Gastrocnemius medialis (tissue), 4 donors: ENCODE measurements around the gene PTAR1. TPM values are rescaled to one million over a fixed set of nuclear protein-coding genes. Genes with fewer than 3 reads are reported as not detected.
A peak's percentile ranks its signal among the peaks of the same experiment; 100 is the strongest.

Experiments used
- ATAC-seq, 2 donors: fragments of 150-250 bp; one replicate each; pipeline ENCODE4 v1.9.1; 2016
- DNase-seq, 2 donors: peaks; one replicate each; pipeline ENCODE4 v3.0.0-alpha.2; 2019
- H3K27ac ChIP-seq, 4 donors: fragments of 200-600 bp; sonication (generic); 1 replicate in 1 of 4; 2 replicates in 3 of 4; pipeline ENCODE4 v1.5.1; 2016 to 2018; ENCODE audit warnings: mild to moderate bottlenecking in 2 of 4, moderate library complexity in 1 of 4
- H3K27me3 ChIP-seq, 3 donors: fragments of 200-600 bp; sonication (generic) in 2 of 3; 1 replicate in 1 of 3; 2 replicates in 2 of 3; pipeline versions ENCODE4 v1.5.1 to v1.6.0; 2016 to 2019; ENCODE audit warnings: mild to moderate bottlenecking in 1 of 3, moderate library complexity in 1 of 3
- H3K36me3 ChIP-seq, 2 donors: fragments of 200-600 bp; sonication (generic) in 1 of 2; one replicate each; pipeline ENCODE4 v1.5.1; 2017 to 2018
- H3K4me1 ChIP-seq, 2 donors: fragments of 200-600 bp; sonication (generic) in 1 of 2; one replicate each; pipeline ENCODE4 v1.5.1; 2016 to 2017; ENCODE audit warnings: mild to moderate bottlenecking in 2 of 2
- H3K4me3 ChIP-seq, 4 donors: fragments of 200-600 bp; sonication (generic) in 3 of 4; 1 replicate in 1 of 4; 2 replicates in 3 of 4; pipeline ENCODE4 v1.5.1; 2016 to 2019; ENCODE audit warnings: mild to moderate bottlenecking in 2 of 4
- H3K9me3 ChIP-seq, 3 donors: fragments of 200-600 bp; sonication (generic) in 2 of 3; 1 replicate in 1 of 3; 2 replicates in 2 of 3; pipeline ENCODE4 v1.5.1; 2016 to 2019
- POLR2A ChIP-seq, 2 donors: fragments of 450-650 bp; IDR thresholded peaks; one replicate each; pipeline ENCODE4 v1.6.1; 2017; ENCODE audit warnings: antibody characterized with exemption in 2 of 2, mild to moderate bottlenecking in 2 of 2, moderate library complexity in 2 of 2
- in situ Hi-C, 4 donors: fragments of 200-750 bp; cut with MboI; loops; one replicate each; pipeline versions ENCODE4 v1.15.0 to v1.8.0; 2017; ENCODE audit warnings: low sequenced_read_pairs in 4 of 4
- intact Hi-C: fragments of 100-400 bp; cut with DNase I; formaldehyde crosslinking; loops from one replicate; pipeline ENCODE4 v1.15.1; 2023; ENCODE audit warnings: low total_unique reads
- total RNA-seq, 4 donors: library from RNA; depleted of rRNA; stranded (reverse); fragments of >200 nt; gene quantifications; one replicate each; pipeline versions ENCODE4 v1.1.0 to v1.2.3, GENCODE V29; 2016
- TF ChIP-seq, protein P1 (sequence below), 5 experiments: fragments of 450-650 bp in 3 of 5; fragments of 200-600 bp in 2 of 5; sonication (generic) in 2 of 5; IDR thresholded peaks in 4 of 5; conservative IDR thresholded peaks in 1 of 5; 1 replicate in 4 of 5; 2 replicates in 1 of 5; pipeline ENCODE4 v1.5.1; 2016 to 2019; ENCODE audit warnings: antibody characterized with exemption in 5 of 5, mild to moderate bottlenecking in 3 of 5, moderate library complexity in 3 of 5

Gene PTAR1
- total RNA-seq, 4 donors from 2014 or later = 26.5 to 52.4 (median 40.6) TPM

GRCh38 chr9:69757996-69758675 lies 1.7 kb downstream of the PTAR1 start:
- ATAC-seq (no peak), DNase-seq (no peak)
- Histone ChIP-seq H3K4me3 (peak overlapping the region in 3 of 4 donors; percentile 75 to 79 (median 75)), H3K27me3 (no peaks in the 10 kb centered on the region), H3K9me3 (no peaks in the 10 kb centered on the region), H3K36me3 (no peaks in the 10 kb centered on the region), H3K27ac (peak overlapping the region; percentile 92 to 98 (median 94)), H3K4me1 (peaks cover 40 to 50% of the 10 kb centered on the region in 2 donors)
- TF ChIP-seq, protein P1, sequence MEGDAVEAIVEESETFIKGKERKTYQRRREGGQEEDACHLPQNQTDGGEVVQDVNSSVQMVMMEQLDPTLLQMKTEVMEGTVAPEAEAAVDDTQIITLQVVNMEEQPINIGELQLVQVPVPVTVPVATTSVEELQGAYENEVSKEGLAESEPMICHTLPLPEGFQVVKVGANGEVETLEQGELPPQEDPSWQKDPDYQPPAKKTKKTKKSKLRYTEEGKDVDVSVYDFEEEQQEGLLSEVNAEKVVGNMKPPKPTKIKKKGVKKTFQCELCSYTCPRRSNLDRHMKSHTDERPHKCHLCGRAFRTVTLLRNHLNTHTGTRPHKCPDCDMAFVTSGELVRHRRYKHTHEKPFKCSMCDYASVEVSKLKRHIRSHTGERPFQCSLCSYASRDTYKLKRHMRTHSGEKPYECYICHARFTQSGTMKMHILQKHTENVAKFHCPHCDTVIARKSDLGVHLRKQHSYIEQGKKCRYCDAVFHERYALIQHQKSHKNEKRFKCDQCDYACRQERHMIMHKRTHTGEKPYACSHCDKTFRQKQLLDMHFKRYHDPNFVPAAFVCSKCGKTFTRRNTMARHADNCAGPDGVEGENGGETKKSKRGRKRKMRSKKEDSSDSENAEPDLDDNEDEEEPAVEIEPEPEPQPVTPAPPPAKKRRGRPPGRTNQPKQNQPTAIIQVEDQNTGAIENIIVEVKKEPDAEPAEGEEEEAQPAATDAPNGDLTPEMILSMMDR (IDR thresholded peaks at IDR 0.05 in 4 of 5, conservative IDR thresholded peaks at IDR 0.05 in 1 of 5) = no peak
- TF ChIP-seq POLR2A (IDR thresholded peaks at IDR 0.05) = no peak
- intact Hi-C loops (loop anchor here (5.0 to 10.0 kb wide), 3 partner anchors 114 to 847 kb away; no protein-coding TSS in a partner anchor), in situ Hi-C loops (loop anchor here in 1 of 4 donors (25.0 kb wide), 1 partner anchor 504 kb away; the partner anchor contains the start of gene SMC5)

DNA sequence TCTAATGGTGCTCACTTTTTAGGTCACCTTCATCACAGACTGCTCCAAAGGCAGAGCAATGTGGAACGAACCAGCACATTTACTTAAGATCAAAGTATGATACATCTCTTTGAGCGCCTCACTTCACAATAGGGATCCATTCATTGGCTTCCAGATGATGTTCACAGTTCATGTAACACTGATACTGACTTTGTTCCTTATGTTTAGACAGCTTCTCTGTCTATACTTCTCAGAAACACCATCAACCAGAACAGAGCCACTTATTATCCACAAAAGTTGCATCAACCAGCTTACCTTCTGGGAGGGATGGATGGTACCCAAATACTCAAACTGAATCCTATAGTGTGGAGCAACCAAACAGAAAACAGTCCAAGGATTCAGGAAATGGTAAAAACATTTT lies 4.6 kb downstream of the PTAR1 start:
- H3K4me1 ChIP-seq = peaks cover 49 to 63% of the 10 kb centered on the region in 2 donors
- H3K27me3 ChIP-seq = no peaks in the 10 kb centered on the region
- DNase-seq (no peak), ATAC-seq (no peak)
- in situ Hi-C loops (loop anchor here in 1 of 4 donors (25.0 kb wide), 1 partner anchor 507 kb away; the partner anchor contains the start of gene SMC5), intact Hi-C loops (loop anchor here (5.0 to 10.0 kb wide), 3 partner anchors 117 to 850 kb away; no protein-coding TSS in a partner anchor)
- no peaks in the 10 kb centered on the region for H3K36me3 ChIP-seq
- no peaks in the 10 kb centered on the region for H3K9me3 ChIP-seq
- H3K27ac ChIP-seq = no peak overlapping the region
- no peak overlapping the region for H3K4me3 ChIP-seq
- TF ChIP-seq, protein P1 (IDR thresholded peaks at IDR 0.05 in 4 of 5, conservative IDR thresholded peaks at IDR 0.05 in 1 of 5) = no peak
- TF ChIP-seq POLR2A (IDR thresholded peaks at IDR 0.05) = no peak

DNA sequence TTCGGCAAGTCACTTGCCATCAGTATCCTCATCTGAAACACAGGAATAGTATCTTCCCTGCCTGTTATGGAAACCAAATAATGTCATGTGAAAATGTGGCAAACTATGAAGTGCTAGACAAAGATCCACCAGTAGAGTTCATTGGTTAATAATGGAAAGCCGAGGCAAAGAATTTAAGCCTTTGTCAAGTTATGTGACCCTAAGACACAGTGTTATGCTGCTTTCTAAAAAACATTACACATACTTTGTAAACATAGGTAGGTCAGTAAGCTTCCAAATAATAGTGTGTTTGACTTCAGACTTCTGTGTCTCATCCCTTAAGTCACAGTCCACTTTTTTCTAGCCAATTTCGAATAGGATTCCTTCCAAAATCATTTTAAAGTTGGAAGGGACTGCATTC lies 6.0 kb downstream of the PTAR1 start:
- H3K4me3 ChIP-seq = no peak overlapping the region
- in situ Hi-C loops = loop anchor here in 1 of 4 donors (25.0 kb wide), 1 partner anchor 508 kb away; the partner anchor contains the start of gene SMC5
- intact Hi-C loops = loop anchor here (10.0 kb wide), 1 partner anchor 851 kb away; no protein-coding TSS in a partner anchor
- no peak overlapping the region for H3K27ac ChIP-seq
- H3K36me3 ChIP-seq = no peaks in the 10 kb centered on the region
- no peak for ATAC-seq
- no peak for DNase-seq
- TF ChIP-seq, protein P1 (IDR thresholded peaks at IDR 0.05 in 4 of 5, conservative IDR thresholded peaks at IDR 0.05 in 1 of 5) = no peak
- TF ChIP-seq POLR2A (IDR thresholded peaks at IDR 0.05) = no peak
- H3K4me1 ChIP-seq = peaks cover 57 to 66% of the 10 kb centered on the region in 2 donors
- H3K27me3 ChIP-seq = no peaks in the 10 kb centered on the region
- H3K9me3 ChIP-seq = no peaks in the 10 kb centered on the region

- Histone ChIP-seq H3K27ac (no peak overlapping the region), H3K36me3 (no peaks in the 10 kb centered on the region), H3K9me3 (no peaks in the 10 kb centered on the region), H3K4me1 (peaks cover 36 to 54% of the 10 kb centered on the region in 2 donors), H3K4me3 (no peak overlapping the region), H3K27me3 (no peaks in the 10 kb centered on the region)
- ATAC-seq (no peak), DNase-seq (no peak)
- in situ Hi-C loops (loop anchor here in 1 of 4 donors (25.0 kb wide), 1 partner anchor 512 kb away; the partner anchor contains the start of gene SMC5), intact Hi-C loops (loop anchor here (10.0 kb wide), 1 partner anchor 855 kb away; no protein-coding TSS in a partner anchor)
- TF ChIP-seq, protein P1 (IDR thresholded peaks at IDR 0.05 in 4 of 5, conservative IDR thresholded peaks at IDR 0.05 in 1 of 5) = no peak
- no peak for TF ChIP-seq POLR2A (IDR thresholded peaks at IDR 0.05)
Measured at GRCh38 chr9:69750085-69750484, 9.7 kb downstream of the PTAR1 start.
